Stimulated activated CD4-positive, alpha-beta T cell treated with anti-CD3 and anti-CD28 coated beads, Interleukin-4, amount 100 ng/mL, for 48 hours (primary cell): Measurements from ENCODE around the gene MCF2L.

ENCODE experiments used
- DNase-seq, 2 donors: peaks; one replicate each; pipeline ENCODE4 v3.0.0-alpha.2; 2020; ENCODE audit warnings: low read depth in 2 of 2

MCF2L gene

DNA sequence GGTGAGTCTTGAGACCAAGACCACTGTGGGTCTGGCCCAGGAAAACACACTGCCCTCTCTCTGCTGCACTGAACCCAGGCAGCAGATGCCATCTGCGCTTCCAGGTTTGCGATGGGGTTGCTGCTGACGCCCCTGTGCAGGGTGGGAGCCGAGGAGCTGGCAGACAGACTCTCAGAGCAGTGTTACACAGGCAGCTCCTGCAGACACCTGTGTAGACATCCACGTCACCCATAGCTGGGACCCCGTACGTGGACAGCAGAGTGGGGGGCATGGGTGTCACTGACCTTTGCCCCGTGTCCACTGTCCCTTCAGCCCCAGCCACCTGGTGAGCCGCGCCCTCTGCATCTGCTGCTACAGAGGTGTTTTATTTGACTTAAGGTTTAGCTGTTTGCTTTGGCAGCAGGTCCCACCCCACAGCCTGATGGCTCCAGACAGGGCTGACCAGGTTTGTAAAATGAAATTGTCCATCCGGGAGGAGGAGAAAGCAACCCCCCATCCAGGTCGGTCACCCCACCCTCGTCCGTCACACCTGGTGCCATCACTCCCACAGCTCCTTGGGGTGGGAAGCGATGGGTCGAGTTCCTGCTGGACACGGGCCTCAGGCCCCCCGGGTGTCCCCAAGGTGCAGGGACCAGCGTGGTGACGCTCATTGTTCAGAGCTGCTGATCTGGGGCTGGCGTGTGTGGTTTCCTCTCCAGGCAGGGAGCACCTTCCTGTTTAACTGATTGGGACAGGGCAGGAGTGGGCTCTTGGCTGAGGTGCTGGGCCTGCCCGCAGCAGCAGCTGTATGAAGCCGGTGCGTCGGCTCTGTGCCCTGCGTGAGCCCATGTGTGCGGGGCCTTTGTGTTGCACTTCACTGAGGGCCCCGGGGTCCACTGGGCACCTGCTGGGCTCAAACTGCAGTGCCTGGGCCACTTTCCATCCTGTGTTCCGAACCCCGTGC is 28.4 kb downstream of the MCF2L start:
- no peak for DNase-seq

DNA sequence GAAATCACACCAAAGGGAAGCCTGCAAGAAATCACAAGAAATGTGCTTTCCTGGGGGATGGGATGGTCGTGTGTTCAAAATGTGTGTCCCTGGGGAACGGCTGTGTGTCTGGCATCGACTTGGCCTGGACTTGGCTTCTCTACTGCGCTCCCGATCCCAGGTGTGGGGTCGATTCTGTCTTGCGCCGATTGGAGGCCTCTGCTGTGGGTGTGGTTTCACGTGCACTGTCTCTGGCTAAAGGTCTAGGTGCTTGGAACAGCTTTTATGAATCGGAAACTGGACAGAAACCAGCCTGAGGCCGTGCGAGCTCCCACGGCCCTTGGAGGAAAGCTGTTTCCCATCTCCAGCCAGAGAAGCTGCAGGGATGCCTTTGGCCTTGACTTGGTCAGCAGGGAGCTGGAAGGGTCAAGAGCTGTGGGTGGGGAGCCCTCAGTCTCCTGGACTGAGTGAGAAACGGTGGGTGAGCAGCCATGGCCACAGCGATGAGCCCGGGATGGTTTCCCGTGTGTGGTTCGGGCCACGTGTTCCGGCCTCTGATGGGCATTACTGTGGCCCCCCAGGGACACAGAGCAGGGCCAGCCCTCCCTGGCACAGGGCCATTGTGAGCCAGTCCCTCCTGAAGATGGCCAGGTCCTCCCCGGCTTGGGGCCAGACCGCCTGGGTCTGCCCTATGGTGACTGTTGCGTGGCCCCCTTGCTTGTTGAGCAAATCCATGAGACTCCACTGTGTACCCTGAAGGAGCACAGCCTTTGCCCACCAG is 29.7 kb downstream of the MCF2L start:
- no peak for DNase-seq

DNA sequence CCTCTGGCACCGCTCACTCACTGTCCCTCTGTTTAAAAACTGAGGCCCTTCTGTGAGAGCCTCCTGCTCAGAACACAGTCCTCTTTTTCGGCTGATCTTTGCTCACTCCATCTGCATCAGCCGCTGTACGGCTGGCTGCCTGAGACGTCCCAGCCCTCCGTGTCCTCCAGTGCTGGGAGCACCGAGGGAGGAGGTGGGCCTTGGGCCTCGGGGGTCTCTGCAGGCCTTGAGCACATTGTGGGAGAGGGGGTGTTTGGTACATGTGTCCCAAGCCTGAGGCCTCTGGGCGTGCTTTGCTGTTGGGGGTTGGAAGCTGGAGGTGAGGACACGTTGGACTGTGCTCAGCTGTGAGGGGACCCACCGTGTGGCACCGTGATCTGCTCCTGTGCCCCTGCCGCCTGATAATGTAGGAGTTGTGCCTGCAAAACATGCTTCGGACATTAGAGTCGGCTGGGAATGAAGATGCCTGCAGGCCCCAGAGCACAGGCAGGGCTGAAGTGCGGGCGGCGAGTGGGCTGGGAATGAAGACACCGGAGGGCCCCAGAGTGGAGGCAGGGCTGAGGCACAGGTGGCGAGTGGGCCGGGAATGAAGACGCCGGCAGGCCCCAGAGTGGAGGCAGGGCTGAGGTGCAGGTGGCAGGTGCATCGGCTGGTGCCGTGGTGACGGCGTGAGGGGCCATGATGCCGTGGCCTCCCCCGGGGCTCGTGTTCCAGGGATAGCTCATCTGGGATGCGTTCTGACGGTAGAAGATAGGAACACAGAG is 30.6 kb downstream of the MCF2L start:
- DNase-seq: no peak

DNA sequence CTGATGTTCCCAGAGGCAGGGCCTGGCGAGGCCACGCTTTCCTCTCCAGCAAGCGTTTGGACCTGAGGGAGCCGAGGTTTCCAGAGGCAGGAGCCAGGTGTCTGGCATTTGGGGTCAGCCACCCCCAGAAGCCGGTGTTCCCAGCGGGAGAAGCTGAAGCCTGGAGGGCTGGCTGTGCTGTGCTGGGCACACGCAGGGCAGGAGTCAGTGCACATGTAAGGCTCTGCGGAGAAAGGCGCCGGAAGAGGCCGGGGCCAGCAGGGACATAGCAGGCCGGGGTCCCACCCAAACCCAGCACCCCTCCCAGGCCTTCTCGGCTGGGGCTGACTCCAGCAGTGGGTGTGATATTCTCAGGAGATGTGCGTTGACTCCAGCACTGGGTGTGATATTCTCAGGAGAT is 31.6 kb downstream of the MCF2L start:
- DNase-seq: no peak

DNA sequence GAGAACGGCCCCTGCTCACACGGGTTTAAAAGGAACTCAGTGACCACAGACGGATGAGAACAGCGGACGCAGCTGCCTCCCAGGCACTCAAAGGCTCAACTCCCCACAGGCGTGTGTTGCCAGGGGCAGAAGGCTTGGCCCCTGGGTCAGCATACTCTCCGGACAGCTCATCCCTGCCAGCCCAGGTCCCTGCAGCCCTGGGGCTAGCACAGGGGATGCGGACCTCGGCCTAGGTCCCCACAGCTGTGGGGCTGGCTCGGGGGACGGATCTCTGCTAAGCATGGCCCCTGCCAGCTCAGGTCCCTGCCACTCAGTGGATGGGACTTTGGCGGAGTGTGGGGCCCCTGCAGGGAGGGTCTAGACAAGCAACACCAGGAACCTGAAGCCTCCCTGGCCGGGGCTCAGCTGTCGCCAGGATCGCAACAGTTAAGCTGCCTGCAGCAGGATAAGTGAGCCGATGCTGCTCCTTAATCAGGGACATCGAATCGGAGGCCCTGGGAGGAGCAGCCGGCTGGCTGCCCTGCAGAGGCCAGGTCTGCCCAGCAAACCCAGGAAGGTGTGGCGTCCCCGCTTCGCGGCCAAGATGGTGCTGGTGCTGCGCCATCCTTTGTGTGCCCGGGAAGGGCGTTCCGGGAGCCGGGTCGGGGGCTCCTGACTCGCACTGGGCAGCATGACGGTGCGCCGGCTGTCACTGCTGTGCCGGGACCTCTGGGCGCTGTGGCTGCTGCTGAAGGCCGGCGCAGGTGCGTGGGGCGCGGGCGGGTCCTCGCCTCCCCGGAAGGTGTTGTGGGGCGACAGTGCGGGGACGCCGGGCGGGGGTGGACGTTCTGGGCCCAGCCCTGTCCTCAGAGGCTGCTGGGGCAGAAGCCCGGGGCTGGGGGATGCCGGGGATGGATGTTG is 32.5 kb downstream of the MCF2L start:
- DNase-seq: no peak

DNA sequence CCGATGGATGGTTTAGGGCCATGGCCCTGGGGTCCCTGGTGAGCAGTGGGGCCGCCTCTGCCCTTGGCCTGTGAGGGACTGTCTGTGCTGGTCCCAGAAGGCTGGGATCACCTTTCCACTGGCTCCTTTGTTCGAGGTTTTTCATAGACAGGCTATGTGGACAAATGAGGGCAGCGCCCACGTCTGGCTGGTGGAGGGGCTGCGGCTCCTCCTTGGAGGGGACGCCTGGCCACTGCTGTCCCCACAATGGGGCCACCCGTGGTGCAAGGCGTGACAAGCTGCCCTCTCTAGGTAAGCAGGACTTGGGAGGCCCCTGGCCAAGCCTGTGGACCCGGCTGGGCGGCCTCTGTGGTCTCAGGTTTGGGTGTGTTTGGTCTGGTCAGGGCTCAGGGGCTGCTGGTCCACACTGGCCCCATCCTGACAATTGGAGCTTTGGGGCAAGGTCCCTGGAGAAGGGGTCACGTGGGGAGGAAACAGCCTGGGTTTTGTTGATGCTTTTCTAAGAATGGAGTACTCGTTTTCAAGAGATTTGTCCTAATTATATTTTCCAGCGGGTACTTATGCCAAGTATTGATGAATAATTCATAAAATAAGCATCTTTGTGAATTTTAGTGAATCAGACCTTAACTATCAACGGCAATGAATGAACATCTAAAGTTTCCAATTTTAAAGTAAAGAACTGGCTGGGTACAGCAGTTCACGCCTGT is 33.3 kb downstream of the MCF2L start:
- no peak for DNase-seq

DNA sequence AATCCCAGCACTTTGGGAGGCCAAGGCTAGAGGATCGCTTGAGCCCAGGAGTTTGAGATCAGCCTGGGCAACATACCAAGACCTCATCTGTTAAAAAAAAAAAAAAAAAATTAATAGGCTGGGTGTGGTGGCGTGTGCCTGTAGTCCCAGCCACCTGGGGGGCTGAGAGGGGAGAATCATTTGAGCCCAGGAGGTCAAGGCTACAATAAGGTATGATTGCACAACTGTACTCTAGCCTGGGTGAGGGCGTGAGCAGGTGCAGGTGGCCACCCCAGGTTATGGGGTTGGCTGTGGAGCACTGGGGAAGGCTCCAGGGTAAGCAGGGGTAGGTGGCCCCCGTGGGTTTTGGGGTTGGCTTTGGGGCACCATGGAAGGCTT is 33.9 kb downstream of the MCF2L start:
- DNase-seq: no peak

DNA sequence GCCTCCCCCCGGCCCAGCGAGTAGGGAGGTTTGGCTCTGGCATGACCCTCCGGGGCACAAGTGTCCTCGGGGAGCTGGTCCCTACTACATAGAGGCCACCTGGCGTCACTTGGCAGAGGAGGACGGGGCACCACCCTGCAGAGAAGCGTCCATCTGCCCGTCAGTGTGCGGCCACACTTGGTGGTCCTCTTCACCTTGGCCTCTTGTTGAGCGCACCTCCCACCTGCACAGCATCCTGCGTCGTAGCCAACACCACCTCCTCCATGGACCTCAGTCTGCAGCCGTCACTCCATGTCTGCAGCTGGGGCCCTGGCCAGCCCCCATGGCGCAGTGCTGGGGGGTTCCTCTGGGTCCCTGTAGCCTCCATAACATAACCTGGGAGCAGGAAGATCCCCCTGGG is 35.1 kb downstream of the MCF2L start:
- DNase-seq: no peak

DNA sequence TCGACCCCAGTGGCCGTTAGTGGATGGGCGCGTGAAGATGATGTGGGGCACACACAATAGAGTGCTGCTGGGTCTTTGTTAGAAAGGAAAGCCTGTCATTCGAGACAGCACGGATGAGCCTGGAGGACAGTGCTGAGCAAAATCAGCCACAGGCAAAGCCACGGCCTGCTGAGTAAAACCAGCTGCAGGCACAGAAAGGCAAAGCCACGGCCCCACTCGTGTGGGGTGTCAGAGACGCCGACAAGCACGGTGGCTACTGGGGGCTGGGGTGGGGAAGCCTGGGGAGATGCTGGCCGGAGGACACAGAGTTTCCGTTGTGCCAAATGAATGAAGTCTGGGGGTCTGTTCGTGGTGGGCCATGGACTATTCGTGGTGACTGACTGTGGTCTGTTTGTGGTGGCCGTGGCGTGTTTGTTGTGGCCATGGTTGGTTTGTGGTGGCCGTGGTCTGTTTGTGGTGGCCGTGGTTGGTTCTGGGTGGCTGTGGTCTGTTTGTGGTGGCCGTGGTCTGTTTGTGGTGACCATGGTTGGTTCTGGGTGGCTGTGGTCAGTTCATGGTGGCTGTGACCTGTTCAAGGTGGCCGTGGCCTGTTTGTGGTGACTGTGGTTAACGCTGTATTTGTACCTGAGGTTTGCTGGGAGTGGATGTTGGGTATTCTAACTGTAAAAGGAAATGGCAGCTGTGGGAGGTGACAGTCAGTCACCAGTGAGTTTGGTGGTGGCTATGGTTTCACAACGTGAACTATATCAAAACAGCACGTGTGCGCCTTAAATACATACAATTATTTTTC is 36.3 kb downstream of the MCF2L start:
- DNase-seq: no peak

DNA sequence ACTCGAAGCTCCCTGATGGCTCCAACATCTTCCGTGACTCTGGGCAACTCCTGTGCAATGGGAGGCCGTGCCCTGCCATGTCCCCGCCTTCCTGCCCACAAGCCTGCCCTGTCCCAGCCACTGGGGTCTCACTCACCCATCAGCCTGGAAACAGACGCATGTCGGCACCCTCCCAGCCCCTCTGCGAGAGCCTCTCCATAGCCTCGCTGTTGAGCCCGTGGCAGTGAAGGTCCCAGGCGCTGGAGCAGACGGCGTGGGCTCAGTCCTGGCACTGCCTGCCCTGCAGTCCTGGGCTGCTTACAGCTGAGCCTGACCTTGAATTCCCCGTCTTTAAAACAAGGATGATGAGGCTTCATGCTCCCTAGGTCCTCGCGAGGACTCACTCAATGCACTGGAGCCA is 37.0 kb downstream of the MCF2L start:
- no peak for DNase-seq

DNA sequence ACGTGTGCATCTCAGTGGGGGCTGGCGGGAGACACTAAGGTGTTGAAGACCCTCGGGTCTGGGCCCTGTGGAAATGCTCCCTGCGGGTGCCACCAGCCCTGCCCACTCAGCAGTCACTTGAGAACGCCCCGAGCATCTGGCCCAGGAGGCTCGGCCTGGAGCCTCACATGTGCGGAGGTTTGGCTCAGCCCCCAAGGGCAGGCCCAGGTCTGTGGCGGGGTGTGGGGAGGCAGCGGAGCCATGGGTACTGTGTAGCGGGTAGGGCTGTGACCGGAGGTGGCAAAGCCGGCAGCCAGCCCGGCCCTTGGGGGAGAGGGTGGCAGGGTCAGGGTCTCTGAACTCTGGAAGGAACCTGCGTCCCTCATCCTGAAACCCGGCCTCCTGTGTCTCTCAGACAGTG is 37.6 kb downstream of the MCF2L start:
- DNase-seq: no peak

DNA sequence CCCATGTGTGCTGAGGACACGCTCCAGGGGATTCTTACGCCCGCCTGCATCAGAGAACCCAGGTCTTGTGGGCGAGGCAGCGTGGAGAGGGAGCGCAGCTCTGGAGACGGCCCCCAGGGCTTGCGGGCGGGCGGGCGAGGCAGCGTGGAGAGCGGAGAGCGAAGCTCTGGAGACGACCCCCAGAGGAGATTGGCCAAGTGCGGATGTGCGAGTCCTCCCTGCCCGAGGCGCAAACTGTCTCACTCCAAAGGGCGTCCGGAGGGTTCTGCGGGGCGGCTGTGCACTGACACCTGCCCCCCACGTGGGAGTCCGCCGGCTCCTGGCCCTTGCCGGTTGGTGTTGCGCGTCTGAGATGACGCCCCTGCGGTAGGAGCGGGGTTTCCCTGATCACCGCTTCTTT is 39.8 kb downstream of the MCF2L start:
- DNase-seq: no peak

DNA sequence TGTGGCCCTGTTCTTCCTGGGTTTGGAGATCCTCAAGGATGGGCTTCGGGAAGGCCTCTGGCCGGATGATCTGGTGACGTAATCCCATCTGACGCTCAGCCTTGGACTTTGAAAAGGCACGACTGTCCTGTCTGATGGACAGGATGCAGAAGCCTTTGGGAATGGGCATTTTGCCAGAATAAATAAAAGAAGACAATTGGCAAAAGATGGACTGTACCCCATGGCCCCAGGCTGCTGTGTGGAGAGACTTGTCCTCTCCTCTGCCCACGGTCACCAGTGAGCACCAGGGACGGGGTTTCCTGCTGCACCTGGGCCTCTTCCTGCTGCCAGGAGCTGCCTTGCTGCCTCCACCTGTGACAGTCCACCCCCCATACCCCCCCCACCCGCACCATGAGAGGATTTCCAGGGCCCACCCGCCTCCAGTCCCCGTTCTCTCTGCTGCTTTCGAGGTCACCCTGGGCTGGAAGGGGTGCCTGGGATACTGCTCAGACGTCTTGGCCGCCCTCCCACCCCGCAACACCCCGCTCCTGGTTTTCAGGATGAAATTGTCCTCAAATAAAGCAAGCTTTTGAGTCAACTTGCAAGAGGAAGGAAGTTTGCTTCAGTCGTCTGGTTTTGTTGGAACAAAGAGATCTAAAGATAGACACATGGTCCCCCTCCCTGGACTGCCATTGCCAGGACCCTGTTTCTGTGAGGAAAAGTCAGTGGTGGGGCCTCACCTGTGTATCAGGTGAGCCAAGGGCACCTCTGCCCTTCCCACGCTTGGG is 40.9 kb downstream of the MCF2L start:
- DNase-seq: no peak

DNA sequence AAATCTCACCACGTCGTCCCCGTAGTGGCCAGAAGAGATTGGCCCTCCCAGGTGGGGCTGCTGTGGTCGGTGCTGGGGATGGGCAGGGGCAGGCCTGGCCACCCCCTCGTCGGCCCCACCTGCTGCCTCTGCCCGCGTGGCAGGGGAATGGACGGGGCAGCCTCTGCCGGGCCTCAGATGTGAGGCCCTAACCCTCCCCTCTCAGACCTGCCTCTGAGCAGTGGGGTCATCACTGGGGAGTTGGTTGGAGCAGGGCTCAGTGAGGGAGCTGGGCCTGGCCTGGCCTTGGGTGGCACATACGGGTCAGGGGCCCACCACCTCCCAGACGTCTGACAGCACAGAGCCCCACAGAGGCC is 41.5 kb downstream of the MCF2L start:
- DNase-seq: no peak

DNA sequence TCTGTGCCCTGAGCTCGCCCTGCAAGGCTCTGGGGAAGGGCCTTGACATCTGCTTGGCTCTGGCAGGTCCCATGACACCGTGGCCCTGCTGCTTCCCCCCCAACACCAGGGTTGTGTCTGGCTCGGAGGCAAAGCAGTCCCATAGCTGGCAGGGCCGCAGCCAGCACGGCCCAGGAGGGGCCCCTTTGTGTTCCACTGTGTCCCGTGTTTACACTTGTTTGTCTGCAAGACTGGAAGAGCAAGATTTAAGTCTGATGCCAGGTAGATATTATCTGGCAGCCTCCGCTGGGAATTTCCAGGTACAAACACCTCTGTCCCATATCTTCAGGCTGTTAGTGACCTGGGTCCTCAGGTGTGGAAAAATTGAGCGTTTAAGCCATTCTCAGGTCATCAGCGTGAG is 44.3 kb downstream of the MCF2L start:
- no peak for DNase-seq

DNA sequence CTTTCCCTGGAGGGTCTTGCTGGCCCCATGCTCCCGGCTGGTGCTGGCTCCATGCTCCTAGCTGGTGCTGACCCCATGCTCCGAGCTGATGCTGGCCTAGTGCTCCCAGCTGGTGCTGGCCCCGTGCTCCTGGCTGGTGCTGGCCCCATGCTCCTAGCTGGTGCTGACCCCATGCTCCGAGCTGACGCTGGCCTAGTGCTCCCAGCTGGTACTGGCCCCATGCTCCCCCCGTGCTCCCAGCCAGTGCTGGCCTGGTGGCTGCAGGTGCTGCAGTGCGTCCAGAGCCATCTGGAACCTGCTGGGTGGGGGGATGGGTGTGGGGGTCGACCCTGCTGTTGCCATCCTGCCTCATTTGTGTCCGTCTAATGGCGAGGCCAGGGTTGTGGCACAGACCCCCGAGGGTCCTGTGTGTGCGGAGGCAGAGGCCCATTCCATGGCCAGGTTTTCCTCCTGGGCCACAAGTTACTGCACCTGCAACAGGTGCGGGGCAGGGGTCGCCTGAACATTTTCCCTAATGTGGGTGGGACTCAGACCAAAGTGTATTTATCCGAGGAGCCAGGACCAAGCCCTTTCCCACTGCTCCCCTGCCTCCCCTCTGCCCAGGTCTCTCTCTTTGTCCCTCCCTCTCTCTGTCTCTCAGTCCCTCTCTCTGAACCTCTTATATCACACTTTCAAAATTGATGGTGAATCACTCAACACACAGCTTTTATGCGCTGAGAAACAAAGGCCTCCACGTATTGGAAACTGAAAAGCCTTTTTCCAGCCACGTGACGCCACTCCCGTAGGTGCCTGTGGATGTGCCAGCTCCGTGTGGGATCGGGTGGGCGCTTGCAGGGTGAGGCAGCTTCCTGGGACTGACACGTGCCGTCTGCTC is 45.1 kb downstream of the MCF2L start:
- DNase-seq: no peak

DNA sequence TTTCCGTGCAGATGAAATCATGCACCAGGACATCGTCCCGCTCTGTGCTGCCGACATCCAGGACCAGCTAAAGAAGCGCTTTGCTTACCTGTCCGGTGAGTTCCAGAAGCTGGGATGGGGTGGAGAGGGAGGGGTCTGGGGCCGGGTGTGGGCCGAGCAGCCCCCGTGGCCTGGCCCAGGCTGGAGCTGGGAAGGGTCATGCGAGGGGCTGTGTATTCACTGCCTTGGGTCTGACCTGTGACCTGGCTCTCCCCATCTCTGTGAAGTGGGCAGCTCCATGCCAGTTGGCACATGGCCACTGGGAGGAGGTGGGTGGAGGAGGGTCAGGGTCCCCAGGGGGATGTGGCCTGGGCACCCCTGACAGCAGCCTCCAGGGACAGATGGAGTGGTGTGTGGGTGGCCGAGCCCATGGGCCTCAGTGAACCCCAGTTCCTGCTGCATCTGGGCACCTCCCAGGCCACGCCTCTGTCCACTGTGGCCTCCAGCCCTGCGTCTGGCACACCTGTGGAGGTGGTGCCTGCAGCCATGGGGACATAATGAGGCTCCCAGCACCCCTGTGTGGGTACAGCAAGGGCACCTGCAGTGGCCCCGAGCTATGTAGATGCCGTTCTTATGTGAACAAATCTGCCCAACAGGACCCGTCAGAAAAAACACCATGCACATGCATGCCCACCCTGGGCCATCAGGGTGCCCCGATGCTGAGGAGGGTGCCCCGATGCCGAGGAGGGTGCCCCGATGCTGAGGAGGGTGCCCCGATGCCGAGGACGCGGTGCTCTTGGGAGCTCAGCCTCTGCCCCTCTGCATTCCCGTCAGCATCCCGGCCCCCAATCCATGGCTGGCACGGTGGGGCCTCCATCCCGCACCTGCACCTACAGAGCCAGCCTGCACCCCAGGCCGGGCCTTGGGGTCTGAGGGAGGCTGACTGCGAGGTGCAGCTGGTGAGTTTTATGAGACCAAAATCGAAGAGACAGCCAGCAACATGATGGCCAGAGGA is 46.0 kb downstream of the MCF2L start:
- DNase-seq: no peak
